Esophagus muscularis mucosa (tissue), 4 donors: ENCODE measurements around the gene XXYLT1.

ENCODE experiments used
- EP300 ChIP-seq: sonication (generic); formaldehyde crosslinking; IDR thresholded peaks from one replicate; pipeline ENCODE4 v1.6.1; 2017; ENCODE audit warnings: antibody characterized with exemption
- POLR2A ChIP-seq: fragments of 450-650 bp; IDR thresholded peaks from one replicate; pipeline ENCODE4 v1.6.1; 2017; ENCODE audit warnings: antibody characterized with exemption, moderate library complexity, mild to moderate bottlenecking, low read depth
- TF ChIP-seq, protein P1 (sequence below), 3 experiments: fragments of 200-600 bp in 2 of 3; fragments of 450-650 bp in 1 of 3; sonication (generic) in 2 of 3; IDR thresholded peaks; one replicate each; pipeline ENCODE4 v1.5.1; 2017 to 2019; ENCODE audit warnings: antibody characterized with exemption in 3 of 3, mild to moderate bottlenecking in 2 of 3, moderate library complexity in 1 of 3

DNA sequence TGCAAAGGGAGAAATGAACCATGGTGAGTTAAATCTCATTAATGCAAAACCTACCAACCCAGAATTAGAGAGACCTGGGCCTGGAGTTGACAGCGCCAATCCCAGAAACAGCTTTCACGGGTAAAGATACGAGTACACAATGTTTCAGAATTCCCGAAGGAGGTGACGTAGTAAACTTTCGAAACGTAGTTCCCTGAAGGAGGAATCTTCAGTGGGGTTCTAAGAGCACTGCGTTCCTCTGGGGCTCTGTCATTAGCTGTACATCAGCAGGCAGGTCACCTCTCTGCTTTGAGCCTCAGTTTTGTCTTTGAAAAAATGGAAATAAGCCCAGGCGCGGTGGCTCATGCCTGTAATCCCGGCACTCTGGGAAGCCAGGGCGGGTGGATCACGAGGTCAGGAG, 152.3 kb downstream of the XXYLT1 start:
- TF ChIP-seq, protein P1, sequence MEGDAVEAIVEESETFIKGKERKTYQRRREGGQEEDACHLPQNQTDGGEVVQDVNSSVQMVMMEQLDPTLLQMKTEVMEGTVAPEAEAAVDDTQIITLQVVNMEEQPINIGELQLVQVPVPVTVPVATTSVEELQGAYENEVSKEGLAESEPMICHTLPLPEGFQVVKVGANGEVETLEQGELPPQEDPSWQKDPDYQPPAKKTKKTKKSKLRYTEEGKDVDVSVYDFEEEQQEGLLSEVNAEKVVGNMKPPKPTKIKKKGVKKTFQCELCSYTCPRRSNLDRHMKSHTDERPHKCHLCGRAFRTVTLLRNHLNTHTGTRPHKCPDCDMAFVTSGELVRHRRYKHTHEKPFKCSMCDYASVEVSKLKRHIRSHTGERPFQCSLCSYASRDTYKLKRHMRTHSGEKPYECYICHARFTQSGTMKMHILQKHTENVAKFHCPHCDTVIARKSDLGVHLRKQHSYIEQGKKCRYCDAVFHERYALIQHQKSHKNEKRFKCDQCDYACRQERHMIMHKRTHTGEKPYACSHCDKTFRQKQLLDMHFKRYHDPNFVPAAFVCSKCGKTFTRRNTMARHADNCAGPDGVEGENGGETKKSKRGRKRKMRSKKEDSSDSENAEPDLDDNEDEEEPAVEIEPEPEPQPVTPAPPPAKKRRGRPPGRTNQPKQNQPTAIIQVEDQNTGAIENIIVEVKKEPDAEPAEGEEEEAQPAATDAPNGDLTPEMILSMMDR (IDR thresholded peaks at IDR 0.05): no peak
- TF ChIP-seq POLR2A (no peak), EP300 (no peak)
